SK-N-SH treated with all-trans-retinoic acid at 6 μM for 48 hours (cell line): Measurements from ENCODE around the gene KISS1.

Source experiments
- ATAC-seq: fragments of 200-7000 bp; cut with Tn5 transposase; 3 replicates; pipeline ENCODE4 v1.9.1; 2020; ENCODE audit warnings: mild to moderate bottlenecking, moderate library complexity
- ARNTL ChIP-seq: fragments of 450-650 bp; formaldehyde crosslinking; IDR thresholded peaks from 2 replicates; pipeline ENCODE4 v1.5.0; 2020; ENCODE audit warnings: low read depth, mild to moderate bottlenecking, moderate library complexity, borderline replicate concordance
- BACH2 ChIP-seq: fragments of 250-450 bp; sonication (Bioruptor Pico); IDR thresholded peaks from 2 replicates; pipeline ENCODE4 v1.9.0; 2021; ENCODE audit warnings: mild to moderate bottlenecking, borderline replicate concordance
- CREB5 ChIP-seq: fragments of 250-450 bp; sonication (Bioruptor Pico); IDR thresholded peaks from 2 replicates; pipeline ENCODE4 v1.5.1; 2020; ENCODE audit warnings: low read depth, mild to moderate bottlenecking, moderate library complexity
- CSDC2 ChIP-seq: fragments of 250-450 bp; sonication (Bioruptor Pico); IDR thresholded peaks from 2 replicates; pipeline ENCODE4 v1.5.0; 2020; ENCODE audit warnings: mild to moderate bottlenecking, moderate library complexity
- CSRNP3 ChIP-seq: fragments of 250-450 bp; sonication (Bioruptor Pico); IDR thresholded peaks from 2 replicates; pipeline ENCODE4 v1.5.1; 2021; ENCODE audit warnings: mild to moderate bottlenecking, moderate library complexity
- ESRRG ChIP-seq: fragments of 250-450 bp; sonication (Bioruptor Pico); IDR thresholded peaks from 2 replicates; pipeline ENCODE4 v1.6.1; 2021; ENCODE audit warnings: mild to moderate bottlenecking
- ISL1 ChIP-seq: fragments of 250-450 bp; sonication (Bioruptor Pico); IDR thresholded peaks from 2 replicates; pipeline ENCODE4 v2.1.2; 2022; ENCODE audit warnings: mild to moderate bottlenecking, moderate library complexity
- OSR1 ChIP-seq: fragments of 250-450 bp; sonication (Bioruptor Pico); IDR thresholded peaks from 2 replicates; pipeline ENCODE4 v1.8.0; 2022; ENCODE audit warnings: moderate library complexity, mild to moderate bottlenecking, inconsistent platforms
- PATZ1 ChIP-seq: fragments of 250-450 bp; sonication (Bioruptor Pico); IDR thresholded peaks from 2 replicates; pipeline ENCODE4 v1.8.0; 2020; ENCODE audit warnings: mild to moderate bottlenecking, moderate library complexity, borderline replicate concordance
- POU6F1 ChIP-seq: fragments of 250-450 bp; sonication (Bioruptor Pico); IDR thresholded peaks from 2 replicates; pipeline ENCODE4 v1.8.0; 2021; ENCODE audit warnings: low read depth, mild to moderate bottlenecking, moderate library complexity, borderline replicate concordance
- PPARA ChIP-seq: fragments of 250-450 bp; sonication (Bioruptor Pico); IDR thresholded peaks from 2 replicates; pipeline ENCODE4 v1.5.0; 2020; ENCODE audit warnings: mild to moderate bottlenecking, borderline replicate concordance
- RARB ChIP-seq: fragments of 250-450 bp; sonication (Bioruptor Pico); IDR thresholded peaks from 2 replicates; pipeline ENCODE4 v1.8.0; 2021; ENCODE audit warnings: mild to moderate bottlenecking, moderate library complexity
- TCF4 ChIP-seq: fragments of 250-450 bp; sonication (Bioruptor Pico); IDR thresholded peaks from 2 replicates; pipeline ENCODE4 v1.8.0; 2021; ENCODE audit warnings: mild to moderate bottlenecking, moderate library complexity, borderline replicate concordance
- TOX ChIP-seq: fragments of 250-450 bp; sonication (Bioruptor Pico); IDR thresholded peaks from 2 replicates; pipeline ENCODE4 v1.8.0; 2021; ENCODE audit warnings: mild to moderate bottlenecking, moderate library complexity, borderline replicate concordance
- TSHZ2 ChIP-seq: fragments of 250-450 bp; sonication (Bioruptor Pico); IDR thresholded peaks from 2 replicates; pipeline ENCODE4 v1.5.0; 2020; ENCODE audit warnings: mild to moderate bottlenecking, moderate library complexity
- ZC3H10 ChIP-seq: fragments of 250-450 bp; sonication (Bioruptor Pico); IDR thresholded peaks from 2 replicates; pipeline ENCODE4 v1.5.1; 2021; ENCODE audit warnings: mild to moderate bottlenecking, moderate library complexity
- ZFP3 ChIP-seq: fragments of 250-450 bp; sonication (Bioruptor Pico); IDR thresholded peaks from 2 replicates; pipeline ENCODE4 v1.5.0; 2020; ENCODE audit warnings: mild to moderate bottlenecking, moderate library complexity
- ZFP30 ChIP-seq: fragments of 450-650 bp; formaldehyde crosslinking; IDR thresholded peaks from 2 replicates; pipeline ENCODE4 v1.5.0; 2022; ENCODE audit warnings: mild to moderate bottlenecking, moderate library complexity
- ZNF565 ChIP-seq: fragments of 450-650 bp; formaldehyde crosslinking; conservative IDR thresholded peaks from 2 replicates; pipeline ENCODE4 v1.5.0; 2020; ENCODE audit warnings: low read depth, mild to moderate bottlenecking, moderate library complexity
- ZNF70 ChIP-seq: fragments of 450-650 bp; formaldehyde crosslinking; IDR thresholded peaks from 2 replicates; pipeline ENCODE4 v1.5.0; 2020; ENCODE audit warnings: mild to moderate bottlenecking, moderate library complexity
- ZNF8 ChIP-seq: fragments of 450-650 bp; formaldehyde crosslinking; IDR thresholded peaks from 2 replicates; pipeline ENCODE4 v1.5.0; 2020; ENCODE audit warnings: mild to moderate bottlenecking, moderate library complexity

The KISS1 gene

GRCh38 chr1:204225841-204226735 lies 29.8 kb upstream of the KISS1 start:
- ATAC-seq = no peak; the same call in 2 of the 3 replicates
- TF ChIP-seq POU6F1 (CRISPR knock-in tag) = no peak
- no peak for TF ChIP-seq PPARA (CRISPR knock-in tag)
- TF ChIP-seq ZFP3 = no peak
- TF ChIP-seq ESRRG = no peak

- ATAC-seq = no peak
- TF ChIP-seq ZFP30 = no peak
- TF ChIP-seq CREB5 (CRISPR knock-in tag) = no peak
- TF ChIP-seq ZNF70 (CRISPR knock-in tag) = no peak
- TF ChIP-seq ESRRG = no peak
- no peak for TF ChIP-seq CSDC2 (CRISPR knock-in tag)
- no peak for TF ChIP-seq TOX (CRISPR knock-in tag)
- no peak for TF ChIP-seq ZNF565 (CRISPR knock-in tag)
- no peak for TF ChIP-seq ZC3H10 (CRISPR knock-in tag)
- no peak for TF ChIP-seq ZFP3
- no peak for TF ChIP-seq OSR1 (CRISPR knock-in tag)
- TF ChIP-seq CSRNP3 (CRISPR knock-in tag) = no peak
- no peak for TF ChIP-seq ISL1 (CRISPR knock-in tag)
- TF ChIP-seq RARB (CRISPR knock-in tag) = no peak
- TF ChIP-seq BACH2 = no peak
- no peak for TF ChIP-seq TSHZ2 (CRISPR knock-in tag)
- TF ChIP-seq ZNF8 (CRISPR knock-in tag) = no peak
- TF ChIP-seq PATZ1 (CRISPR knock-in tag) = no peak
- TF ChIP-seq TCF4 (CRISPR knock-in tag) = no peak
- TF ChIP-seq ARNTL (CRISPR knock-in tag) = no peak
These were observed 28.4 kb upstream of the KISS1 start for GRCh38 chr1:204224655-204225054.
